Measurements from ENCODE around the gene TPX2.

Gene TPX2

GRCh38 chr20:31816221-31816620, 77.1 kb downstream of the TPX2 start:
- no peak overlapping the region for H3K4me3 ChIP-seq (ENCODE audit: low read depth, low read length)
- no peak for DNase-seq (ENCODE audit: low read depth)
- no peak for TF ChIP-seq CTCF (conservative IDR thresholded peaks at IDR 0.05; ENCODE audit: low read depth, low read length)

GRCh38 chr20:31817461-31817860, 78.4 kb downstream of the TPX2 start:
- no peak for TF ChIP-seq CTCF (conservative IDR thresholded peaks at IDR 0.05; ENCODE audit: low read depth, low read length)
- H3K4me3 ChIP-seq (ENCODE audit: low read depth, low read length): no peak overlapping the region
- DNase-seq (ENCODE audit: low read depth): no peak

GRCh38 chr20:31818376-31818908, 79.4 kb downstream of the TPX2 start:
- no peak for DNase-seq (ENCODE audit: low read depth)
- no peak for TF ChIP-seq CTCF (conservative IDR thresholded peaks at IDR 0.05; ENCODE audit: low read depth, low read length)
- H3K4me3 ChIP-seq (ENCODE audit: low read depth, low read length): no peak overlapping the region

- no peak for TF ChIP-seq CTCF (conservative IDR thresholded peaks at IDR 0.05; ENCODE audit: low read depth, low read length)
- DNase-seq (ENCODE audit: low read depth): no peak
- H3K4me3 ChIP-seq (ENCODE audit: low read depth, low read length): no peak within 1 kb of the TSS
Measured at GRCh38 chr20:31819083-31819784, 80.1 kb downstream of the TPX2 start, which contains the start of gene MYLK2. Gene MYLK2 (plus strand): TSS chr20:31819356. CDS start chr20:31819581, 225 bp downstream.

- no peak overlapping the region for H3K4me3 ChIP-seq (ENCODE audit: low read depth, low read length)
- no peak for TF ChIP-seq CTCF (conservative IDR thresholded peaks at IDR 0.05; ENCODE audit: low read depth, low read length)
- DNase-seq (ENCODE audit: low read depth): no peak
Measured at GRCh38 chr20:31820228-31820627, 81.1 kb downstream of the TPX2 start.

GRCh38 chr20:31821427-31821826, 82.3 kb downstream of the TPX2 start:
- DNase-seq (ENCODE audit: low read depth): no peak
- no peak for TF ChIP-seq CTCF (conservative IDR thresholded peaks at IDR 0.05; ENCODE audit: low read depth, low read length)
- H3K4me3 ChIP-seq (ENCODE audit: low read depth, low read length): no peak overlapping the region

Data from choroid plexus epithelial cell (primary cell).